ENCODE measurements around the gene GADL1. TPM values are rescaled to one million over a fixed set of nuclear protein-coding genes. Genes with fewer than 3 reads are reported as not detected.

Gene GADL1
- total RNA-seq, 1 experiment from 2014 or later = not detected

- no peak for DNase-seq (ENCODE audit: low read depth)
Measured at GRCh38 chr3:30760040-30760695, 134.3 kb downstream of the GADL1 start.

GRCh38 chr3:30756218-30756617 lies 138.2 kb downstream of the GADL1 start:
- no peak for DNase-seq (ENCODE audit: low read depth)

GRCh38 chr3:30754426-30754825 lies 140.0 kb downstream of the GADL1 start:
- no peak for DNase-seq (ENCODE audit: low read depth)

DNA sequence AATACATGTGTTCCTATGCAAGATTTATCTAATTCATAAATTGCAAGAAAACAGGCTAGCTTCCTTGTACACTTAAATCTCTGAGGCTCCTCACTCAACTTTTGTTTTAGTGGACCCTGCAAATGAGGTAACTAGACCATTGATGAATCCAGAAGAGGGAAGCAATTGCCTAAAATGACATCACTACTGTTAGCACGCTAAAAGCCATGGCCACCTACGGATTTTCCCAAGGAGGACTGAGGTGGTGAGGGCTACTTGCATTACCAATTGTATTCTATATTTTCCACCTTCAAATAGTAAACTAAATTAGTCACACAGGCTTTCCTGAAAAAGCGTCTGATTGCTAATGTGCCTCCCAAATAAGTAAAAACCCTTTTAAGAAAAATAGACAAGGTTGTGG lies 140.7 kb downstream of the GADL1 start:
- DNase-seq (ENCODE audit: low read depth) = no peak

DNA sequence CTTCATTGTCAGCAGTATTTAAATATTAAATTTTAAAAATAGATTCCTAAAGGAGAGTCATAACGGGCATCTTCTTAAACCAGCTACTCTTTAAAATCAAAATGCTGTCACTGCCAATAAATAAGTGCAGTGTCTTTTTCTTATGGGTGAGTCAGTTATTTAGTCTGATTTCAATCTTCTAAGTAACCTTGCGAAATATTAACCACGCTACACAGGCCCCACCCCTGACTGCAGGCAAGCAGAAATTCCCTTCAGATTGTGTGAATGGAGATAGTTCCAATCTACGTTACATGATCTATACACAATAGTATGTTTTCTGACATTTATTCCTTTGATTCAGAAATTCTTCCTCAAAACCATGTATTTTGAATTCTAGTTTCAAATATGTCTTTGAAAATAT lies 141.5 kb downstream of the GADL1 start:
- peak; percentile 73 for DNase-seq (ENCODE audit: low read depth)

DNA sequence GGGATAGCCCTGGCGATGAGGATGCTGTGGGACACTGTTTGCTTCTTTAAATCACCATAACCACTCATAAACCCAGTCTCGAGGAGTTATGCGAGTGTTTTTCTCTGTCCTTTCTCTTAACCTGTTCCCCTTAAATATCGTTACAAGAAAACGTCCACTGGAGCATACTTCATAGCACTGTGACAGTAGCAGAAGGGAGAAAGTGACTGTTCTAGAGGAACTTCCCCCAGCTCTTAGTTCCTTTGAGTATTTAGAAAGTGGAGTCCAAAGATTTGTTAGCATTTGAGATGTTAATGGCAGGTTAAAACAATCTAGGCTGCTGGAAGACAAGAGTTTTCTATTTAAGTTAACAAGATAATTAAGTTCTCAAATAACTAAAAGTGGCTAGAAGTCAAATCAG lies 142.0 kb downstream of the GADL1 start:
- DNase-seq (ENCODE audit: low read depth) = no peak

- peak; percentile 54 for DNase-seq (ENCODE audit: low read depth)
Measured at GRCh38 chr3:30751610-30752299, 142.7 kb downstream of the GADL1 start.

- DNase-seq (ENCODE audit: low read depth) = no peak
Measured at GRCh38 chr3:30750967-30751366, 143.5 kb downstream of the GADL1 start.

DNA sequence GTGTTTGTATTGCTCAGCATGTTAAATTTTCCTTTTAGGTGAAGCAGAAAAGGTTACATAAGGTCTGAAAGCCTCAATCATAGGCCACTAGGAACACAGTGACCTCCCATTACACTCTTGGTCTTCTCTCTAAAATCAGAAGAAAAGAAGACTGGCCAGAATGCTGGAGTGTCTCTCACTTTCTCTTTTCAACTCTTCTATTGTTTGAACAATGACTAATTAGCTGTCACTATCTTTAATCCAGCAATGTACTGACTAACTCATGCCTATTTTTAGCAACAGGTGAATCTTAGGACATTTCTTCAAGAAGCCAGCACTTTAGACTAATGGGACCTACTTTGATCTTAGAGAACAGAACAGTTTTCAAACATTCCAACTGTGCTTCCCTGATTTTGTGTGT lies 145.2 kb downstream of the GADL1 start:
- peak; percentile 34 for DNase-seq (ENCODE audit: low read depth)

GRCh38 chr3:30747771-30748281 lies 146.6 kb downstream of the GADL1 start:
- DNase-seq (ENCODE audit: low read depth) = peak; percentile 80

GRCh38 chr3:30743641-30744317 lies 150.7 kb downstream of the GADL1 start:
- DNase-seq (ENCODE audit: low read depth) = no peak

DNA sequence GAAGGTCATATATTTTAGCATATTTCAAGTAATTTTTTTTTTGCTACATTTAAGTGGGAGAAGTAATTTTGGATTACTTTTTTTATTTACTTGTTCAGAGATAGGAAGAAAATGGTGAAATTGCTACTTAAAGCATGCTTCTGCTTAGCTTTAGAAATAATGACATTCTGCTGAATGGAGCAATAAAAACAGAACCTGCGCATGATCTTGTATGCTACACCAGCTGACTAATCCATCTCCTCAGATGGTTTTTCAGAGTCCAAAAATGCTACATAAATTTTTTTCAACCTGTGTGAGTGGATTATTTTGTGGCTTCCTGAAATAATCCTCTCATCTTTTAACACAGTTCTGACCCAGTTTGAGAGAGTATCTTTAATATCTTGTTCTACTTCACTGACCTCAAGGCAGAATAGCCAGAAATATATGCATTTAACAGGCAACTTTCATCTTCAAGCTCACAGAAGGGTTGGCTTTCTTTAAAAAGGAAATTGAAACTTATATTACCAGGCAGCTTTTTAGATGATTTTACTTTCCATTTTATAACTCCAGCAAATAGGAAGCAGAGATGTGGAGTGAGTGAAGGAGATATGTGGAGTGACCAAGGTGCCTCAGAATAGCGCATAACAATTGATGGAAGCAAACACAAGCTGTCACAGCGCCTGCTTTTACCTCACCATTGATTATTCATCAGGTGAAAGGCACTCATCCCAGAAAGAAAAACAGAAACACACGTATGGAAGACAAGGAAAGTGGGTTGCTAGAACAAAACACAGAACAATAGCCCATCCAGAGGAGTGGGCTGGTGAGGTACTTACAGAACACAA lies 151.5 kb downstream of the GADL1 start:
- DNase-seq (ENCODE audit: low read depth) = no peak

DNA sequence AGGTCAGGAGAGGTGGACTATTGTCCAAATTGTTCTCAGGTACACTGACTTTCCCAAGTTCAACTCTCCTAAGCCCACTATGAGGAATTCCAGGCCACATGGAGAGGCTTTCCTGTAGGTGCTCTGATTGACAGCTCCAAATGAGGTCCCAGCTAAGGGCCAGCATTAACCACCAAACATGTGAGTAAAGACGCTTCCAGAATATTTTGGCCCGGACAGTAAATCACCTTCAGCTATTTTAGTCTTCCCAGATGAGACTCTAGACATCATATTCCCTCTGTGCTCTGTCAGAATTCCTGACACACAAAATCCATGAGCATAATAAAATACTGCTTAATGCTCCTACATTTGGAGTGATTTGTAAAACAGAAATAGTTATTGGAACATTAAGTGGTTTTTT lies 152.6 kb downstream of the GADL1 start:
- no peak for DNase-seq (ENCODE audit: low read depth)

DNA sequence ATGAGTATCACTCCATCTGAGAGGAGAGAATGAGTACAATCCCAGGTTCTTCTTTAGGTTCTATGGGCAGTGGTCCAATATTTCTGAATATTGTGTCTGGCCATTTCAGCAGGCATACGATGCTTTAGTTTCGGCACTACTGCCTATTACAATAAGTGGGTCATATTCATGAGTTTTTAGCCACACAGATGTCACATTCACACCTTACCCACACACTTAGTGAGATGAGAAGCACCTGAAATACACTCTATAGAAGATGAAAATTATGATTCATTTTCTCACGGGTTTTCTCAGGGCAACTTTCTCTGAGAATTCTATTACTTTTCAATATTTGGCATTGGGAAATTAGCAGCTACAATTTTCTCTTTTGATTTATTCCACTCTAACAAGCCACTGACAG lies 155.9 kb downstream of the GADL1 start:
- DNase-seq (ENCODE audit: low read depth) = no peak

- DNase-seq (ENCODE audit: low read depth) = no peak
Measured at GRCh38 chr3:30737743-30738499, 156.5 kb downstream of the GADL1 start.

GRCh38 chr3:30733696-30734095 lies 160.8 kb downstream of the GADL1 start:
- no peak for DNase-seq (ENCODE audit: low read depth)

DNA sequence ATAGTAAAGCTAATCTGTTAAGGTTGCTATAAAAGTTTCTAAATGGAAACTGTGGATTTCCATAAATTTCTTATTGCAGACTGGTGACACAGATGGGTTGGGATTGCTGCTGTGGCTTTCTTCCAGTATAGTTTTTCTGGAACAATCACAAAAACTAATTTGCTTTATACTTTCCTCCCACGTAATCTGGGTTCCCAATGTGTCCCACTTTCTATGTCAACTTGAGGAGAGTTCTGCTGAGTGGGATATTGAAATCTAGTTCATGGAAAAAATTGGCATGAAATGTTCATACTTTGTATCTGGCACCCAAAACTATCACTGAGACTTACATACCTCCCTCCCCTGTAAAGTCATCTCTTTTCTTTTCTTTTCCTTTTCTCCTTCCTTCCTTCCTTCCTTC lies 161.3 kb downstream of the GADL1 start:
- DNase-seq (ENCODE audit: low read depth) = no peak

DNA sequence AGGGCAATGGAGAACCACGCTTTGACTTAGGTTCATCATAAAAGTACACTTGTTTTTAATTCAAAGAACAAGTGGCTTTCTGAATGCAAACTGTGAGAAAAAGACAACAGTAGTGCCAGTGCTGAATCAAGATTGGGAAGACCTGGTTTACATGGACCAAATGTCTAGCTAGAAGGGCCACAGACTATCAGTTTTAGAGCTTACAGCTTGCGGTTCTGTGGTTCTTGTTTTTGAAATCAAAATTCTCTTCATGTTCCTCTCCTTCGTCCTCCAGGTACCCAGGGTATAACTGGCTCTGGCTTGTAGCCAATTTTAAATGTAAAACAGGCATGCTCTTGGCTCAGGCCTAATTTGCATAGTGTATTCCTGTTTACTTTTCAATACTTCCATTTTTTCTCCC lies 163.5 kb downstream of the GADL1 start:
- DNase-seq (ENCODE audit: low read depth) = no peak

GRCh38 chr3:30729936-30730335 lies 164.5 kb downstream of the GADL1 start:
- DNase-seq (ENCODE audit: low read depth) = no peak

GRCh38 chr3:30729512-30729911 lies 164.9 kb downstream of the GADL1 start:
- DNase-seq (ENCODE audit: low read depth) = no peak

- no peak for DNase-seq (ENCODE audit: low read depth)
Measured at GRCh38 chr3:30728143-30728542, 166.3 kb downstream of the GADL1 start.

All from RPMI7951 (cell line).